Cardiac muscle cell (in vitro differentiated cells and primary cell): ENCODE results near the gene POLD2. TPM values are rescaled to one million over a fixed set of nuclear protein-coding genes. Genes with fewer than 3 reads are reported as not detected.

Experiments
- DNase-seq, 2 donors: peaks; one replicate each; pipeline versions ENCODE4 v3.0.0 to v3.0.0-alpha.2; 2010 to 2017; ENCODE audit warnings: low read depth in 1 of 2, low spot score in 1 of 2
- H3K27ac ChIP-seq: fragments of 200-600 bp; sonication (generic); 2 replicates; pipeline ENCODE4 v1.5.1; 2016
- H3K27me3 ChIP-seq: fragments of 200-600 bp; sonication (generic); 2 replicates; pipeline ENCODE4 v1.6.0; 2016; ENCODE audit warnings: control low read depth
- H3K36me3 ChIP-seq: fragments of 200-600 bp; sonication (generic); 2 replicates; pipeline ENCODE4 v1.5.1; 2016; ENCODE audit warnings: control low read depth
- H3K4me1 ChIP-seq: fragments of 200-600 bp; sonication (generic); 2 replicates; pipeline ENCODE4 v1.8.1; 2017; ENCODE audit warnings: low read depth, mild to moderate bottlenecking, mixed run types
- H3K4me3 ChIP-seq: fragments of 200-600 bp; sonication (generic); 2 replicates; pipeline ENCODE4 v1.5.1; 2016; ENCODE audit warnings: mild to moderate bottlenecking
- H3K9me3 ChIP-seq: fragments of 200-600 bp; sonication (generic); 2 replicates; pipeline ENCODE4 v1.5.1; 2017; ENCODE audit warnings: low read depth, mild to moderate bottlenecking, control low read depth
- polyA plus RNA-seq: library from polyadenylated mRNA; unstranded; fragments of >200 nt; fragmentation: Nextera tagmentation; extraction: Ambion mirVana; gene quantifications from 2 replicates; pipeline ENCODE4 v1.2.1, GENCODE V29; 2016
- total RNA-seq: library from RNA; depleted of rRNA; stranded (reverse); fragments of >200 nt; gene quantifications from 2 replicates; pipeline ENCODE4 v1.2.3, GENCODE V29; 2016
- TF ChIP-seq, protein P1 (sequence below): IDR thresholded peaks from 2 replicates; pipeline ENCODE4 v1.5.1; 2012; ENCODE audit warnings: low read depth, mild to moderate bottlenecking, low read length

Gene POLD2
- total and polyA plus RNA-seq, 2 experiments from 2014 or later: 133 to 194 TPM

DNA sequence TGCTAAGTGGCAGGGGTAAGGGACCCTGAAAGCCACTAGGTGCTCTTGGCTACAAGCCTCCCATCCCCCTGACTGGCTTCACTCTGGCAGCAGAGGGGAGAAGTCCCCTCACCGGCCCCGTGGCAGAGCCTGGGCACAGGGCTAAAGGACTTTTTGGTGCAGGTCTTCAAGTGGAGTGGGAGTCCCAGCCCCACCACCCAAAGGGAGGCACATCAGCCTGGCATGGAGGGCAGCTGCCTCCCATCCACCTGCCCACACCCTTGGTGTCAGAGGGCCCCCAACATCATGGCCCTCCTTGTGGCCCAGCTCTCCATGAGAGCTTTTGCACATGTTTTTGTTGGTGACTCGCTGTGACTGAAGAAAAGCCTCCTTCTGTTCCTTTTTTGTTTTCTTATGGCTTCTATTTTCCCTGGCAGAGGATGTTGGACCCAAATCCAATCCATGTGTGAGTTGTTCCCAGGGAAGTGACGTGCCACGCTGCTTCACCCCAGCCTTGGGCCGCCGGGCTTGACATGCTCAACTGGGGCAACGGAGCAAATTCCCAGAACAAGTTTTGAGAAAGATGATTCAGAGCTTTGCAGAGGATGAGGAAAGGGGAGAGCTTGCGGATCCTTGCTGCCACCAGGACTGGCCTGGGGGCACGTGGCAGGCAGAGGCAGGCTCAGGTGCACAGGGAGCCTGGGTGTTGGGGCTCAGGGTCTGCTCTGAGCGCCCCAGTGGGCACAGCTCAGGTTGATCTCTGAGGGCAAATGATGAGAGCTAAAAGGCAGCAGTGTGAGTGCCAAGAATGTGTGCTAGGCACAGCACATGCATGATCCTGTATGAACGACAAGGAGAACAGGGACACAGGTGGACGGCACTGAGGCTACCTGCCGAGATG is 21.1 kb downstream of the POLD2 start:
- H3K9me3 ChIP-seq: no peaks in the 10 kb centered on the region
- H3K27me3 ChIP-seq: no peaks in the 10 kb centered on the region
- H3K4me1 ChIP-seq: no peaks in the 10 kb centered on the region
- DNase-seq: peak in 1 of 2 donors; percentile 43
- no peak overlapping the region for H3K27ac ChIP-seq
- TF ChIP-seq, protein P1, sequence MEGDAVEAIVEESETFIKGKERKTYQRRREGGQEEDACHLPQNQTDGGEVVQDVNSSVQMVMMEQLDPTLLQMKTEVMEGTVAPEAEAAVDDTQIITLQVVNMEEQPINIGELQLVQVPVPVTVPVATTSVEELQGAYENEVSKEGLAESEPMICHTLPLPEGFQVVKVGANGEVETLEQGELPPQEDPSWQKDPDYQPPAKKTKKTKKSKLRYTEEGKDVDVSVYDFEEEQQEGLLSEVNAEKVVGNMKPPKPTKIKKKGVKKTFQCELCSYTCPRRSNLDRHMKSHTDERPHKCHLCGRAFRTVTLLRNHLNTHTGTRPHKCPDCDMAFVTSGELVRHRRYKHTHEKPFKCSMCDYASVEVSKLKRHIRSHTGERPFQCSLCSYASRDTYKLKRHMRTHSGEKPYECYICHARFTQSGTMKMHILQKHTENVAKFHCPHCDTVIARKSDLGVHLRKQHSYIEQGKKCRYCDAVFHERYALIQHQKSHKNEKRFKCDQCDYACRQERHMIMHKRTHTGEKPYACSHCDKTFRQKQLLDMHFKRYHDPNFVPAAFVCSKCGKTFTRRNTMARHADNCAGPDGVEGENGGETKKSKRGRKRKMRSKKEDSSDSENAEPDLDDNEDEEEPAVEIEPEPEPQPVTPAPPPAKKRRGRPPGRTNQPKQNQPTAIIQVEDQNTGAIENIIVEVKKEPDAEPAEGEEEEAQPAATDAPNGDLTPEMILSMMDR: no peak
- no peaks in the 10 kb centered on the region for H3K36me3 ChIP-seq
- H3K4me3 ChIP-seq: no peak overlapping the region

DNA sequence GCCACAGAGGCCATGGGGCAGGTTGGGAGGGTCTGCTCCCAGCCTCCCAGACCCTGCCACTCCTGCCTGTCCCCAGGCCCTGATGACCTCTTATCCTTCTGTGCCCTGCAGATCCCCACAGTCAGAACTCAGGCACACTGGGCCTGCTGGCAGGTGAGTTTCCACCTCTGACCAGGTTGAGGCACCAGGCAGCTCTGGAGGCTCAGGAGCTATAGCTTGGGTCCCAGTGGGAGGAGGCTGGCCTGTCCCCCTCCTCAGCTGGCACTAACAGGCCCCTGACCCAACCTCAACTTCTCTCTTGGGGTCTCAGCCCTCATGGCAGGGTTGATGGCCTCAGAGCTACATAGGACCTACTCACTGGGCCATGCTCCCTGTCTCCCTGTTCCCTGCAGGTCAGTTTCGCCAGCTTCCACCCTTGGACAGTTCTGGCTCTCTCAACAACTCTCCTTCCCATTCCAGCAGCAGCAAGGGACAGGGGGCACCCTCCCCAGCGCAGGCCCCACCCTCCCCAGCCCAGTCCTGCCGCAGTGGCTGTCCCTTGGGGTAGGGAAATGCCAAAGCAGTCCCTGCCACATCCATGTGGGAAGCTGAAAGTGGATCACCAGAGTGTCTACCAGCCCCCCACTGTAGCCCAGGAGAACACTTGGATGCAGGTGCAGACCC is 21.9 kb downstream of the POLD2 start:
- H3K4me1 ChIP-seq: no peaks in the 10 kb centered on the region
- no peaks in the 10 kb centered on the region for H3K27me3 ChIP-seq
- TF ChIP-seq, protein P1: no peak
- H3K9me3 ChIP-seq: no peaks in the 10 kb centered on the region
- H3K36me3 ChIP-seq: no peaks in the 10 kb centered on the region
- DNase-seq: no peak
- no peak overlapping the region for H3K27ac ChIP-seq
- no peak overlapping the region for H3K4me3 ChIP-seq

DNA sequence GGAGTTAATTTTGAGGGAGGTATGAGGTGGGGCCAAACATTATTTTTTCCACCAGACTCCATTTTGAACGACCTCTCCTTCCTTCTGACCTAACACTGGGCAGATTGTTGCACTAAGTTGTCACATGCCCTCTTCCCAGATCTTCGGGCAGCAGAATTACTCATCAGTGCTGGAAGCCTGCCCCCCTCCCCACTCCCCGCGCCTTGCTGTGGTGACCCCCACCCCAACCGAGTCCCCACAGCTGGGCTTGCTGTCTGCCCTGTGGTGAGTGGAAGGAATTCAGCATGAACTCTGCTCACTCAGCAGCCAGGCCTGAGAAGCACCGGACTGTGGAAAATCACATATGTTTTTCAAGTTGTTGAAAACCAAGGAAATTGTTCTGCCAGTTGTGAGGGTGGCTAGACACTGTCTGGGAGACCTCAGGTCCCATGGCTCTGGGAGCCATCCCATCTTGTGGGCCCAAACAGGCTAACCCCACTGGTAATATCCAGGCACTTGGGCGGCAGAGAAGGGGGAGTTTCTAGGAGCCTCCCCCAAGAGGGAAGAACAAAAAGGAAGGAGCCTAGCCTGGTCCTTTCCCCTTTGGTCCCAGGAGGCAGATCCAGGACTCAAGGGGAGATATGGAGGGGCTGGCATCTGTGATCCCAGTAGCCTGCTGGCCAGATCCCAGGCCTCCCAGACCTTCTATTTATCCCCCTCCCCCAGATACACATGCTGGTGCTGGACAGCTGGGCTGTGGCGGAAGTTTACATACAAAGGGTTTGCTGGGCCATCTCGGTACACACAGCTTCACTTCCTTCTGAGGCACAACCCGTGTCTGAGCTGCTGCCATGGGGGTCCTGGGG is 22.7 kb downstream of the POLD2 start:
- peak in 1 of 2 donors; percentile 85 for DNase-seq
- TF ChIP-seq, protein P1: no peak
- Histone ChIP-seq H3K27me3 (no peaks in the 10 kb centered on the region), H3K36me3 (no peaks in the 10 kb centered on the region), H3K27ac (peak overlapping the region; percentile 37), H3K4me3 (no peak overlapping the region), H3K9me3 (no peaks in the 10 kb centered on the region), H3K4me1 (no peaks in the 10 kb centered on the region)

DNA sequence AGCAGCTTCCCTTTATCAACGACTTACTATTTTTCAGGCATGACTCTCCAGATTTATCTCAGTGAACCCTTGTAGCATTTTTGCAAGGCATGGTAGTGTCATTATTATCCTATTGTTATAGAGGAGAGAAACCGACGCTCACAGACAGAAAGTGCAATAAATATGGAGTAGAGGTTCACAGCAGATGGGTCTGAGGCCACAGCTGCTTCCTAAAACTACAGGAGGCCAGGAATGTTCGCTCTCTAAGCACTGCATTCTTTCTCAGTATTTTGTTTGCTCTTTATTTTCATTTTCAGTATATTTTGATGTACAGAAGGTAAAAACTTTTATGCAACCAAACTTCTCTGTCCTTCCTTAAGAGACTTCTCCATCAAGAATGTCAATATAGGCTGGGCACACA is 23.7 kb downstream of the POLD2 start:
- no peaks in the 10 kb centered on the region for H3K9me3 ChIP-seq
- TF ChIP-seq, protein P1: no peak
- H3K27me3 ChIP-seq: no peaks in the 10 kb centered on the region
- DNase-seq: no peak
- no peak overlapping the region for H3K27ac ChIP-seq
- H3K4me1 ChIP-seq: peaks cover 2% of the 10 kb centered on the region
- H3K4me3 ChIP-seq: no peak overlapping the region
- H3K36me3 ChIP-seq: no peaks in the 10 kb centered on the region
